ENCODE measurements around the gene ACAD9. TPM values are rescaled to one million over a fixed set of nuclear protein-coding genes. Genes with fewer than 3 reads are reported as not detected.
"Not testable (repeated sequence)": the region's sequence is repeated elsewhere in the genome, so short reads cannot be mapped to it uniquely, and the experiment has no call there.

Gene ACAD9
- total RNA-seq, 1 donor from 2014 or later, result 61.8 TPM

GRCh38 chr3:128914966-128915645, 35.7 kb downstream of the ACAD9 start:
- no peak for TF ChIP-seq CTCF (IDR thresholded peaks at IDR 0.05; ENCODE audit: unreplicated experiment)
- Mint-ChIP-seq H3K27me3 (ENCODE audit: low read depth) (no peaks in the 10 kb centered on the region), H3K36me3 (peaks cover 56% of the 10 kb centered on the region), H3K4me3 (no peak overlapping the region), H3K9me3 (peaks cover 19% of the 10 kb centered on the region), H3K4me1 (no peaks in the 10 kb centered on the region), H3K27ac (no peak overlapping the region)
- DNase-seq (ENCODE audit: low spot score in 2 of 2, unreplicated experiment in 2 of 2), result no peak

- H3K27ac Mint-ChIP-seq, result no peak overlapping the region
- peaks cover 62% of the 10 kb centered on the region for H3K36me3 Mint-ChIP-seq
- H3K4me3 Mint-ChIP-seq, result no peak overlapping the region
- DNase-seq (ENCODE audit: low spot score in 2 of 2, unreplicated experiment in 2 of 2), result no peak
- no peaks in the 10 kb centered on the region for H3K27me3 Mint-ChIP-seq (ENCODE audit: low read depth)
- H3K9me3 Mint-ChIP-seq, result peaks cover 37% of the 10 kb centered on the region
- TF ChIP-seq CTCF (IDR thresholded peaks at IDR 0.05; ENCODE audit: unreplicated experiment), result no peak
- no peaks in the 10 kb centered on the region for H3K4me1 Mint-ChIP-seq
Measured at GRCh38 chr3:128917291-128917690, 37.9 kb downstream of the ACAD9 start.

- DNase-seq (ENCODE audit: low spot score in 2 of 2, unreplicated experiment in 2 of 2), result no peak
- H3K9me3 Mint-ChIP-seq, result peaks cover 59% of the 10 kb centered on the region
- no peaks in the 10 kb centered on the region for H3K4me1 Mint-ChIP-seq
- H3K36me3 Mint-ChIP-seq, result peaks cover 62% of the 10 kb centered on the region
- no peak for TF ChIP-seq CTCF (IDR thresholded peaks at IDR 0.05; ENCODE audit: unreplicated experiment)
- H3K4me3 Mint-ChIP-seq, result no peak overlapping the region
- no peaks in the 10 kb centered on the region for H3K27me3 Mint-ChIP-seq (ENCODE audit: low read depth)
- H3K27ac Mint-ChIP-seq, result no peak overlapping the region
Measured at GRCh38 chr3:128919988-128920387, 40.6 kb downstream of the ACAD9 start.

GRCh38 chr3:128922804-128923459, 43.5 kb downstream of the ACAD9 start:
- no peaks in the 10 kb centered on the region for H3K27me3 Mint-ChIP-seq (ENCODE audit: low read depth)
- no peak overlapping the region for H3K27ac Mint-ChIP-seq
- DNase-seq (ENCODE audit: low spot score in 2 of 2, unreplicated experiment in 2 of 2), result no peak
- no peaks in the 10 kb centered on the region for H3K4me1 Mint-ChIP-seq
- H3K4me3 Mint-ChIP-seq, result no peak overlapping the region
- no peak for TF ChIP-seq CTCF (IDR thresholded peaks at IDR 0.05; ENCODE audit: unreplicated experiment)
- peaks cover 54% of the 10 kb centered on the region for H3K36me3 Mint-ChIP-seq
- peaks cover 75% of the 10 kb centered on the region for H3K9me3 Mint-ChIP-seq

GRCh38 chr3:128923576-128923975, 44.2 kb downstream of the ACAD9 start:
- Mint-ChIP-seq H3K4me3 (no peak overlapping the region), H3K4me1 (no peaks in the 10 kb centered on the region), H3K36me3 (peaks cover 49% of the 10 kb centered on the region), H3K9me3 (peaks cover 76% of the 10 kb centered on the region), H3K27ac (no peak overlapping the region), H3K27me3 (ENCODE audit: low read depth) (no peaks in the 10 kb centered on the region)
- TF ChIP-seq CTCF (IDR thresholded peaks at IDR 0.05; ENCODE audit: unreplicated experiment), result no peak
- DNase-seq (ENCODE audit: low spot score in 2 of 2, unreplicated experiment in 2 of 2), result no peak

GRCh38 chr3:128923986-128924385, 44.6 kb downstream of the ACAD9 start:
- Mint-ChIP-seq H3K9me3 (peaks cover 74% of the 10 kb centered on the region), H3K36me3 (peaks cover 45% of the 10 kb centered on the region)
- H3K27me3 Mint-ChIP-seq (ENCODE audit: low read depth); DNase-seq (ENCODE audit: low spot score in 2 of 2, unreplicated experiment in 2 of 2); H3K4me3 Mint-ChIP-seq; H3K27ac Mint-ChIP-seq; H3K4me1 Mint-ChIP-seq: not testable (repeated sequence)

Data from mesothelial cell of epicardium (in vitro differentiated cells).